ENCODE results near the gene SLC4A8.

The SLC4A8 gene

GRCh38 chr12:51390457-51390856 is 34.2 kb upstream of the SLC4A8 start:
- H3K36me3 ChIP-seq (ENCODE audit: control insufficient read depth in 4 of 4, insufficient read depth in 4 of 4, low read length in 3 of 4): no peaks in the 10 kb centered on the region
- WGBS (ENCODE audit: insufficient coverage): 79% methylated on average over 3 of the region's 6 CpGs
- H3K4me3 ChIP-seq (ENCODE audit: control insufficient read depth in 1 of 7, extremely low read depth in 1 of 7, insufficient read depth in 4 of 7, low read depth in 2 of 7, low read length in 6 of 7): peak overlapping the region in 5 of 7 experiments; percentile 74 to 89 (median 83)
- ChIA-PET POLR2A (interaction anchor here (6.5 kb wide), 1 partner anchor 22 kb away, joined by 49 read pairs; no protein-coding TSS in a partner anchor), CTCF (interaction anchor here (0.5 to 5.9 kb wide), 10 partner anchors 12 to 363 kb away, joined by 3 to 41 read pairs (median 4); no protein-coding TSS in a partner anchor)
- DNase-seq: no peak
- H3K4me1 ChIP-seq (ENCODE audit: control extremely low read depth in 1 of 4, control insufficient read depth in 4 of 4, insufficient read depth in 4 of 4, low read length in 3 of 4): peaks cover 14 to 82% (median 70%) of the 10 kb centered on the region in 4 experiments
- H3K27ac ChIP-seq (ENCODE audit: insufficient read depth in 1 of 2, low read depth in 1 of 2, low read length in 2 of 2, poor library complexity in 1 of 2, severe bottlenecking in 2 of 2): no peak overlapping the region
- H3K9me3 ChIP-seq (ENCODE audit: control extremely low read depth in 1 of 5, control insufficient read depth in 4 of 5, insufficient read depth in 2 of 5, low read depth in 1 of 5, low read length in 4 of 5): no peaks in the 10 kb centered on the region
- no peaks in the 10 kb centered on the region for H3K27me3 ChIP-seq (replicated peaks in 2 of 5; ENCODE audit: control insufficient read depth in 4 of 5, insufficient read depth in 5 of 5, low read length in 4 of 5)

- ChIA-PET POLR2A (interaction anchor here (0.5 to 6.5 kb wide), 2 partner anchors 22 to 231 kb away, joined by 6 to 49 read pairs; no protein-coding TSS in a partner anchor), CTCF (interaction anchor here (0.9 to 5.9 kb wide), 8 partner anchors 11 to 141 kb away, joined by 3 to 41 read pairs (median 4); no protein-coding TSS in a partner anchor)
- peak in 2 of 3 donors; percentile 57 to 65 for DNase-seq
- peak overlapping the region; percentile 50 to 73 for H3K27ac ChIP-seq (ENCODE audit: insufficient read depth in 1 of 2, low read depth in 1 of 2, low read length in 2 of 2, poor library complexity in 1 of 2, severe bottlenecking in 2 of 2)
- H3K36me3 ChIP-seq (ENCODE audit: control insufficient read depth in 4 of 4, insufficient read depth in 4 of 4, low read length in 3 of 4): no peaks in the 10 kb centered on the region
- H3K4me3 ChIP-seq (ENCODE audit: control insufficient read depth in 1 of 7, extremely low read depth in 1 of 7, insufficient read depth in 4 of 7, low read depth in 2 of 7, low read length in 6 of 7): peak overlapping the region; percentile 48 to 89 (median 77)
- H3K4me1 ChIP-seq (ENCODE audit: control extremely low read depth in 1 of 4, control insufficient read depth in 4 of 4, insufficient read depth in 4 of 4, low read length in 3 of 4): peaks cover 18 to 87% (median 74%) of the 10 kb centered on the region in 4 experiments
- H3K27me3 ChIP-seq (replicated peaks in 2 of 5; ENCODE audit: control insufficient read depth in 4 of 5, insufficient read depth in 5 of 5, low read length in 4 of 5): no peaks in the 10 kb centered on the region
- 0% methylated on average over 6 of the region's 8 CpGs for WGBS (ENCODE audit: insufficient coverage)
- no peaks in the 10 kb centered on the region for H3K9me3 ChIP-seq (ENCODE audit: control extremely low read depth in 1 of 5, control insufficient read depth in 4 of 5, insufficient read depth in 2 of 5, low read depth in 1 of 5, low read length in 4 of 5)
Observed at GRCh38 chr12:51390891-51391282, 33.7 kb upstream of the SLC4A8 start.

- Histone ChIP-seq H3K36me3 (ENCODE audit: control insufficient read depth in 4 of 4, insufficient read depth in 4 of 4, low read length in 3 of 4) (no peaks in the 10 kb centered on the region), H3K9me3 (ENCODE audit: control extremely low read depth in 1 of 5, control insufficient read depth in 4 of 5, insufficient read depth in 2 of 5, low read depth in 1 of 5, low read length in 4 of 5) (no peaks in the 10 kb centered on the region), H3K4me1 (ENCODE audit: control extremely low read depth in 1 of 4, control insufficient read depth in 4 of 4, insufficient read depth in 4 of 4, low read length in 3 of 4) (peaks cover 21 to 86% (median 76%) of the 10 kb centered on the region in 4 experiments), H3K27ac (ENCODE audit: insufficient read depth in 1 of 2, low read depth in 1 of 2, low read length in 2 of 2, poor library complexity in 1 of 2, severe bottlenecking in 2 of 2) (peak within 1 kb of the TSS; percentile 54 to 73), H3K27me3 (replicated peaks in 2 of 5; ENCODE audit: control insufficient read depth in 4 of 5, insufficient read depth in 5 of 5, low read length in 4 of 5) (no peaks in the 10 kb centered on the region), H3K4me3 (ENCODE audit: control insufficient read depth in 1 of 7, extremely low read depth in 1 of 7, insufficient read depth in 4 of 7, low read depth in 2 of 7, low read length in 6 of 7) (peak within 1 kb of the TSS; percentile 48 to 89 (median 77))
- ChIA-PET POLR2A (interaction anchor here (0.5 to 6.5 kb wide), 2 partner anchors 23 to 231 kb away, joined by 6 to 49 read pairs; no protein-coding TSS in a partner anchor), CTCF (interaction anchor here (0.8 to 5.9 kb wide), 8 partner anchors 10 to 140 kb away, joined by 3 to 41 read pairs (median 4); no protein-coding TSS in a partner anchor)
- peak; percentile 46 to 70 (median 56) for DNase-seq
- WGBS (ENCODE audit: insufficient coverage): 0% methylated on average over 62 of the region's 73 CpGs
Observed at GRCh38 chr12:51391283-51392123, 33.1 kb upstream of the SLC4A8 start, which contains the start of gene GALNT6. Gene GALNT6 (minus strand): TSS chr12:51391406. CDS start chr12:51379781, 11,625 bp downstream.

GRCh38 chr12:51392556-51393237 is 31.9 kb upstream of the SLC4A8 start:
- no peaks in the 10 kb centered on the region for H3K9me3 ChIP-seq (ENCODE audit: control extremely low read depth in 1 of 5, control insufficient read depth in 4 of 5, insufficient read depth in 2 of 5, low read depth in 1 of 5, low read length in 4 of 5)
- POLR2A ChIA-PET: interaction anchor here (6.5 kb wide), 1 partner anchor 24 kb away, joined by 49 read pairs; no protein-coding TSS in a partner anchor
- peak; percentile 54 to 79 (median 73) for DNase-seq
- H3K4me3 ChIP-seq (ENCODE audit: control insufficient read depth in 1 of 7, extremely low read depth in 1 of 7, insufficient read depth in 4 of 7, low read depth in 2 of 7, low read length in 6 of 7): peak overlapping the region in 5 of 7 experiments; percentile 13 to 89 (median 43)
- no peaks in the 10 kb centered on the region for H3K27me3 ChIP-seq (replicated peaks in 2 of 5; ENCODE audit: control insufficient read depth in 4 of 5, insufficient read depth in 5 of 5, low read length in 4 of 5)
- H3K27ac ChIP-seq (ENCODE audit: insufficient read depth in 1 of 2, low read depth in 1 of 2, low read length in 2 of 2, poor library complexity in 1 of 2, severe bottlenecking in 2 of 2): no peak overlapping the region
- 56% methylated on average over 13 of the region's 22 CpGs for WGBS (ENCODE audit: insufficient coverage)
- no peaks in the 10 kb centered on the region for H3K36me3 ChIP-seq (ENCODE audit: control insufficient read depth in 4 of 4, insufficient read depth in 4 of 4, low read length in 3 of 4)
- CTCF ChIA-PET: interaction anchor here (0.8 to 5.9 kb wide), 2 partner anchors 9 to 27 kb away, joined by 3 to 41 read pairs; no protein-coding TSS in a partner anchor
- peaks cover 19 to 77% (median 71%) of the 10 kb centered on the region in 4 experiments for H3K4me1 ChIP-seq (ENCODE audit: control extremely low read depth in 1 of 4, control insufficient read depth in 4 of 4, insufficient read depth in 4 of 4, low read length in 3 of 4)

GRCh38 chr12:51393676-51394545 is 30.7 kb upstream of the SLC4A8 start:
- WGBS (ENCODE audit: insufficient coverage): 74% methylated on average over 14 of the region's 14 CpGs
- Histone ChIP-seq H3K4me3 (ENCODE audit: control insufficient read depth in 1 of 7, extremely low read depth in 1 of 7, insufficient read depth in 4 of 7, low read depth in 2 of 7, low read length in 6 of 7) (no peak overlapping the region), H3K36me3 (ENCODE audit: control insufficient read depth in 4 of 4, insufficient read depth in 4 of 4, low read length in 3 of 4) (no peaks in the 10 kb centered on the region), H3K9me3 (ENCODE audit: control extremely low read depth in 1 of 5, control insufficient read depth in 4 of 5, insufficient read depth in 2 of 5, low read depth in 1 of 5, low read length in 4 of 5) (no peaks in the 10 kb centered on the region), H3K27me3 (replicated peaks in 2 of 5; ENCODE audit: control insufficient read depth in 4 of 5, insufficient read depth in 5 of 5, low read length in 4 of 5) (no peaks in the 10 kb centered on the region), H3K27ac (ENCODE audit: insufficient read depth in 1 of 2, low read depth in 1 of 2, low read length in 2 of 2, poor library complexity in 1 of 2, severe bottlenecking in 2 of 2) (no peak overlapping the region), H3K4me1 (ENCODE audit: control extremely low read depth in 1 of 4, control insufficient read depth in 4 of 4, insufficient read depth in 4 of 4, low read length in 3 of 4) (peaks cover 14 to 73% (median 62%) of the 10 kb centered on the region in 4 experiments)
- ChIA-PET POLR2A (interaction anchor here (0.5 to 6.5 kb wide), 3 partner anchors 25 to 73 kb away, joined by 3 to 49 read pairs (median 3); no protein-coding TSS in a partner anchor), CTCF (interaction anchor here (0.6 to 5.9 kb wide), 5 partner anchors 8 to 40 kb away, joined by 3 to 41 read pairs (median 3); no protein-coding TSS in a partner anchor)
- DNase-seq: peak in 2 of 3 donors; percentile 73 to 80

Measured in common myeloid progenitor, CD34-positive (primary cell).